Neuron (in vitro differentiated cells): ENCODE data around the gene TBX6.
"Not testable (repeated sequence)": the region's sequence is repeated elsewhere in the genome, so short reads cannot be mapped to it uniquely, and the experiment has no call there.

Experiments used
- H2AFZ ChIP-seq: one replicate; pipeline ENCODE4 v1.6.1; 2013; ENCODE audit warnings: low read depth, mild to moderate bottlenecking, inconsistent platforms, low read length, moderate library complexity
- H3K27me3 ChIP-seq: one replicate; pipeline ENCODE4 v1.6.1; 2013; ENCODE audit warnings: low read length; ENCODE audit not compliant: insufficient read depth
- H3K36me3 ChIP-seq: one replicate; pipeline ENCODE4 v1.6.1; 2013; ENCODE audit warnings: low read length; ENCODE audit not compliant: insufficient read depth
- H3K4me1 ChIP-seq: one replicate; pipeline ENCODE4 v1.6.1; 2013; ENCODE audit warnings: low read length; ENCODE audit not compliant: insufficient read depth
- H3K4me3 ChIP-seq: 2 replicates; pipeline ENCODE4 v1.5.1; 2013; ENCODE audit warnings: mild to moderate bottlenecking, low read length, moderate library complexity
- H3K9me3 ChIP-seq: one replicate; pipeline ENCODE4 v1.6.1; 2013; ENCODE audit warnings: low read length

The TBX6 gene

DNA sequence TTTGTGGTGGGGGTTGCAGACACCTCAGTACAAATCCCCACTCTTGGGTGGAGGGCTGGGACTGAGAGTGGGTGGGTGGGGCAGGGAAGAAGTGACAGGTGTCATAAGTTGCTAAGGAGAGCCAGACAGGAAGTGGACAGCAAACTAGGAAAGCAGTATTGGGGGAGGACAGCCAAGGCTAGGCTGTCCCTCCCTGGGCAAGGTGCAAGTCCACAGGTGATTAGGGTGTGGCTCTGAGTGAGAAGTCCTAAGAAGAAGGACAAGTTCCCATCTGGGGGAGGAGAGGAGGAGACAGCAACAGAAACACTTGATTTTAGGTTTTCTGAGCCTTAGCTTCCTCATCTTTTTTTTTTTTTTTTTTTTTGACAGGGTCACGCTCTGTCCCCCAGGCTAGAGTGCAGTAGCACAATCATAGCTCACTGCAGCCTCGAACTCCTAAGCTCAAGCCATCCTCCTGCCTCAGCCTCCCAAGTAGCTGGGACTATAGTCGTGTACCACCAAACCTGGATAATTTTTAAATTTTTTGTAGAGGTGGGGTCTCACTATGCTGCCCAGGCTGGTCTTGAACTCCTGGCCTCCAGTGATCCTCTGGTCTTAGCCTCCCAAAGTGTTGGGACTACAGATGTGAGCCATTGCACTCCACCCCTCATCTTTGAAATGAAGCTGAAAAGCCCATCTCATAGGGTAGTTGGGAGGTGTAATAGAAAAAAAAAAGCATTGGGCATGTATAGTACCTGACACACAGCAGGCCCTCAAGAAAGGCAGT lies 28.8 kb upstream of the TBX6 start:
- Histone ChIP-seq H2AFZ (no peak overlapping the region), H3K4me3 (no peak overlapping the region), H3K9me3 (no peaks in the 10 kb centered on the region), H3K27me3 (no peaks in the 10 kb centered on the region), H3K4me1 (peaks cover 7% of the 10 kb centered on the region), H3K36me3 (peaks cover 16% of the 10 kb centered on the region)

DNA sequence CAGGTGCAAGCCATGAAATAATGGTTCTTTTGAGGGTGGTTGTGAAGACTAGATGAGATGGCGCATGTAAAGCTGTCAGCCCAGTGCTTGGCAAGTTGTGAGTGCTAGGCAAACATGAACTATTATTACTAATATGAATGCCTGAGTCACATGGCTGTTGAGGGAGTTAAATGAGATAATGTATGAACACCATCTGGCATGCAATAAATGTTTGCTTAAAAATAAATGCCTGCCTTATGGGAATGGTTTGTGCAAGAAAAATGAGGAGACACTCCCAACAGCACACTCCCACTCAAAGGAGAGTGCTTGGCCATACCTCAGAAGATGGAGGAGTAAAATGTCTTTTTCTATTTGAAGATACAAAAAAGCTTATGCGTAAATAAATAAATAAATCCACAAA lies 27.7 kb upstream of the TBX6 start:
- Histone ChIP-seq H3K27me3 (no peaks in the 10 kb centered on the region), H3K36me3 (peaks cover 16% of the 10 kb centered on the region), H2AFZ (no peak overlapping the region), H3K9me3 (no peaks in the 10 kb centered on the region), H3K4me3 (no peak overlapping the region), H3K4me1 (peaks cover 7% of the 10 kb centered on the region)

DNA sequence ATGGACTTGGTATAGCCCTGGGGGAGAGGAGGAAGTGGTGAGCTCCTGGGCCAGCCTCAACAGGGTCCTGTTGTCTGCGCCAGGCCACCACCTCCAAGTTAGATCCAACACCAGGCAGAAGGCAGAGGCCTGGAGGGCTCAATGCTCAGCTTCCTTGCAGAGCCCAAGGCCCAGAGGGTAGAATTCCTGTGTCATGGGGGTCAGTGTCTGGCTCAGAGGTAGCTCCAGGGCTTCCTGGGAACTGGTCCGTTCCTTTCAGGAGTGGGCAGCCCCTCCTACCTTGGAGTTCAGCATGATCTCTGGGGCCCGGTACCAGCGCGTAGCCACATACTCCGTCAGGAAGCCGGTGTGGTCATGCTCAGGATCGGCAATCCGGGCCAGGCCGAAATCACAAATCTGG lies 26.0 kb upstream of the TBX6 start:
- Histone ChIP-seq H3K27me3 (no peaks in the 10 kb centered on the region), H2AFZ (no peak overlapping the region), H3K4me3 (no peak overlapping the region), H3K9me3 (no peaks in the 10 kb centered on the region), H3K36me3 (peaks cover 18% of the 10 kb centered on the region), H3K4me1 (peaks cover 7% of the 10 kb centered on the region)

DNA sequence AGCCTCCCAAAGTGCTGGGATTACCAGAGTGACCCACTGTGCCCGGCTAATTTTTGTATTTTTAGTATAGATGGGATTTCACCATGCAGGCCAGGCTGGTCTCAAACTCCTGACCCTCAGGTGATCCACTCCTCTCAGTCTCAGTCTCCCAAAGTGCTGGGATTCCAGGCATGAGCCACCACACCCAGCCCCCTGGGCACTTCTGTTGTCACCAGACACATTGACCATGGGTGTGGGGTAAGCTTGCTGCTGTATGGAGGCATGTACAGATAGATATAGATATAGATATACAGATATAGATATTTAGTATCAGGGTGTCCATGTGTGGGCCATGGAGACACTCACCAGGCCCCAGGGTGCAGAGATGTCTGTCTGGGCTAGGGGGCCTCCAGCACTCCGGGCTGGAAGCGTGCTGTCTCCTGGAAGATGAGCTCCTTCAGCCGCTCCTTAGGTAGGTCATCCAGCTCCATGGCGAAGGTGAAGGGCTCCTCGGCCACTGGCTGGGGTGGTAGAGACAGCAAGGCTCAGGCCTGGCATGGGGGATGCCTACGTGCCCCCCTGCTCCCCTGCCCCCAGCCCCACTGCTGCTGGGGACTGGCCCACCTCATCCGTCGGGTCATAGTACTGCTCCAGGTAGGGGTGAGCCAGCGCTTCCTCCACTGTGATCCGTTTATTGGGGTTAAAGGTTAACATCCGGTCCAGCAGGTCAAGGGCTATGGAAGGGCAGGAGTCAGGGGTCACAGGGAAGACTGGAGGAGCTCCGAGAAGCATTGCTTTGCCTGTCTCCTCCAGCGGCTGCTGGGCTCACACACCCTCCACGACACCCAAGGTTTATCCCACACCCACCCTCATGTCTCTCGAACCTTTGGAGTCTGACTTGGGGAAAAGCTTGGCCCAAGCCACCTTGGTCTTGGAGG lies 24.8 kb upstream of the TBX6 start:
- Histone ChIP-seq H3K36me3 (peaks cover 18% of the 10 kb centered on the region), H3K4me1 (no peaks in the 10 kb centered on the region), H2AFZ (no peak overlapping the region), H3K9me3 (no peaks in the 10 kb centered on the region), H3K27me3 (no peaks in the 10 kb centered on the region), H3K4me3 (no peak overlapping the region)

DNA sequence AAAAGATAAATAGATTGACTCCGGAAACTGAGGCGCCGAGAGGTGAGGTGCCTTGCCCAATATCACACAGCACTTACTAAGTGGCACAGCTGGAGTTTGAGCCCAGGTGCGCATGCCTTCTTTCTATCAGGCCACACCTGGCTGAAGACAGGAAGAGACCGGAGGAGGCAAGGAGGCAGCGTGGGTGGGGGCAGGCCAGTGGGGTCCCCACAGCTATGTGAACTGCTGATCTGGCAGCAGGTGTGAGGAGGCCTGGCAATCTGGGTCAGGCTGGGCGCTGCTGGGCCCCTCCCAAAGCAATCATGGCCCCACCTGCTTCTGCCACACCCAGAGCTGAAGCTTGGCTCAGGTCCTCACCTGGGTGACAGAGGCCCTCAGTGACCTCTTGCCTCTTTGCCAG lies 23.5 kb upstream of the TBX6 start:
- H3K27me3 ChIP-seq = no peaks in the 10 kb centered on the region
- no peaks in the 10 kb centered on the region for H3K9me3 ChIP-seq
- H3K36me3 ChIP-seq = peaks cover 18% of the 10 kb centered on the region
- no peak overlapping the region for H3K4me3 ChIP-seq
- no peak overlapping the region for H2AFZ ChIP-seq
- no peaks in the 10 kb centered on the region for H3K4me1 ChIP-seq

DNA sequence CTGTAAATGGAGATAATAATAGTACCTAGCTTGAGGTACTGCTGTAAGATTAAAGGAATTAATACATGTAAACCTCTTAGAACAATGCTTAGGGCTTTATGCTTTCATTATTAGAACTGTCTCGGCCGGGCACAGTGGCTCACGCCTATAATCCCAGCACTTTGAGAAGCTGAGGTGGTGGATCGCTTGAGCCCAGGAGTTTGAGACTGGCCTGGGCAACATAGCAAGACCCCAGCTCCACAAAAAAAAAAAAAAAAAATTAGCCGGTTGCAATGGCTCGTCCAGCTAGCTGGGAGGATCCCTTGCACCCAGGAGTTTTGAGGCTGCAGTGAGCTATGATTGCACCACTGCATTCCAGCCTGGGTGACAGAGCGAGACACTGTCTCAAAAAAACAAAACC lies 23.1 kb upstream of the TBX6 start:
- H3K27me3 ChIP-seq, H3K4me3 ChIP-seq, H3K9me3 ChIP-seq, H3K4me1 ChIP-seq, H2AFZ ChIP-seq: not testable (repeated sequence)
- peaks cover 18% of the 10 kb centered on the region for H3K36me3 ChIP-seq

DNA sequence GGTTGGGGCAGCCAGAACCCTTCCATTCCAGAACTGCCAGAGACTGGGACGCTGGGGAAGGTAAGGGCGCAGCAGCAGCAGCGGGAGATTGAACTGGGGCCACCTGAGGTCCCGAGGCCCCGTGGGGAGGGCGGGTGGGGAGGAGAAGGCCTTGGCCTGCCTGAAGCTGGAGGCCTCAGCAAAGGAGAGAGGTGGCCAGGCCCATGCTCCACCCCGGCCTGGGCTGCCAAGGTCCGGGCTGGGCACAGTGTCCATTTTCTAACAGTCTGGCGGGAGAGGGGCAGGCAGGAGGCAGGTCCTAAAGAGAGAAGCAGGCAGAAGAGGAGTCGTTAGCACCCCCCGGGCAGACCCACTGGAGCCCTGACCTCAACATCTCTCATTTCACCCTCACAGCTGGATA lies 22.7 kb upstream of the TBX6 start:
- Histone ChIP-seq H3K36me3 (peaks cover 18% of the 10 kb centered on the region), H2AFZ (no peak overlapping the region), H3K4me1 (no peaks in the 10 kb centered on the region), H3K9me3 (no peaks in the 10 kb centered on the region), H3K27me3 (no peaks in the 10 kb centered on the region), H3K4me3 (no peak overlapping the region)

DNA sequence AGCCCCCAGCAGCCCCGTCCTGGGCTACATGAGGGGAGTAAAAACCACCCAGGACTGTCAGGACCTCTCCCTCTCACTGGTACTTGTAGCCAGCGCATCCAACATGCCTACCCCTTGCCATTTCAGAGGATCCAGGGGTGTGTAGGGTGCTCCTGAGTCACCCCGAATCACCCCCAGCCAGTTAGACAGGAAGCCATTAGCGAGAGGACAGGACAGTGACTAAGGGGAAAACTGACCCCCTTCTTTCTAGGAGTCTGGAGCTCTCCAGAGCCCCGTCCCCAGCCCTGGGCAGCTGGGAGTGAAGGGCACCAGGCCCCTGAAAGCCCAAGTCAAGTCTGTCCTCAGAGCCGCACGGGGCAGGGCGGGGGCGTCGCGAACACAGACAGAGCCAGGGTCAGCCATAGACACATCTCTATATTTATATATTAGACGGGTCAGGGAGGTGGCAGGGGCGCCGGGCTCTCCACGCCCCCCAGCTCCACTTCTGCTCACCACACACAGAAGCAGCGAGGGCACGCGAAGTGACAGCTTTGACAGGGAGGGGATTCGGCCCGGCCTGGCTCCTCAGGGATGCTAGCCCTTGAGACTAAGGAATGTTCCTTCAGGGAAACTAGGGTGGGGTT lies 22.1 kb upstream of the TBX6 start:
- H3K4me1 ChIP-seq = no peaks in the 10 kb centered on the region
- no peak overlapping the region for H3K4me3 ChIP-seq
- H2AFZ ChIP-seq = no peak overlapping the region
- H3K27me3 ChIP-seq = no peaks in the 10 kb centered on the region
- no peaks in the 10 kb centered on the region for H3K9me3 ChIP-seq
- H3K36me3 ChIP-seq = peaks cover 18% of the 10 kb centered on the region

DNA sequence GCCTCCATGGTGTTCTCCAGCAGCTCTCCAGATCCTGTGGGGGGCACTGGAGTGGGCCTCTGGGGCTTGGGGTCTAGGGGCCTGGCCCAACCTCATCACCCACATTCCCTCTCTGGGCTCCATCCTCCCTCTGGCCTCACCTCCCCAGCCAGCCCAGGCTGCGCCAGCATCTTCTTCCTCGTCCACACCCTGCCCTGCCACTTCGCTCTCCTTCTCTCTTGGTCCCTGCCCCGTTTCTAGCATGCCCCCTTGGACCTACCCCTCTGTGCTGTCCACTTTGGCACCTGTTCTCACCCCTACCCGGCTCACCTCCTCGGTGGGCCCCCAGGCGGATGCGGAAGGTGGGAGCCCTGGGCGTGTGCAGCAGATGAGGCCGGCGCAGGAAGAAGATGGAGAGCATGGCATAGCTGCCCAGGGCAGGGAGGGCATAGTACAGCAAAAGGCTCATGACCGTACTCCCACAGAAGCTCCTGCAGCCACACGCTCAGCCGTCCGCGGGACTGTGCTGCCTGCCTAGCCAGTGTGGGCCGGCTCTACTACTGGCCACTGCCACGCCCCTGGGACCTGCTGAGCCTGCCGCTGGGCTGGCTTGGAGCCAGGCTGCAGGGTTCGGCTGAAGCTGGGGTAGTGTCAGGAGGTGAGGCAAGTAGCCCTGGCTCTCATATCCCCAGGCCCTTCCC lies 21.4 kb upstream of the TBX6 start, which contains the start of gene GDPD3:
Gene GDPD3 (minus strand): TSS at position 507 of the 680 bp plus-strand sequence. CDS start 59 bp downstream, at position 448.
- Histone ChIP-seq H2AFZ (no peak within 1 kb of the TSS), H3K27me3 (no peaks in the 10 kb centered on the region), H3K4me3 (no peak within 1 kb of the TSS), H3K36me3 (peaks cover 15% of the 10 kb centered on the region), H3K9me3 (no peaks in the 10 kb centered on the region), H3K4me1 (no peaks in the 10 kb centered on the region)

DNA sequence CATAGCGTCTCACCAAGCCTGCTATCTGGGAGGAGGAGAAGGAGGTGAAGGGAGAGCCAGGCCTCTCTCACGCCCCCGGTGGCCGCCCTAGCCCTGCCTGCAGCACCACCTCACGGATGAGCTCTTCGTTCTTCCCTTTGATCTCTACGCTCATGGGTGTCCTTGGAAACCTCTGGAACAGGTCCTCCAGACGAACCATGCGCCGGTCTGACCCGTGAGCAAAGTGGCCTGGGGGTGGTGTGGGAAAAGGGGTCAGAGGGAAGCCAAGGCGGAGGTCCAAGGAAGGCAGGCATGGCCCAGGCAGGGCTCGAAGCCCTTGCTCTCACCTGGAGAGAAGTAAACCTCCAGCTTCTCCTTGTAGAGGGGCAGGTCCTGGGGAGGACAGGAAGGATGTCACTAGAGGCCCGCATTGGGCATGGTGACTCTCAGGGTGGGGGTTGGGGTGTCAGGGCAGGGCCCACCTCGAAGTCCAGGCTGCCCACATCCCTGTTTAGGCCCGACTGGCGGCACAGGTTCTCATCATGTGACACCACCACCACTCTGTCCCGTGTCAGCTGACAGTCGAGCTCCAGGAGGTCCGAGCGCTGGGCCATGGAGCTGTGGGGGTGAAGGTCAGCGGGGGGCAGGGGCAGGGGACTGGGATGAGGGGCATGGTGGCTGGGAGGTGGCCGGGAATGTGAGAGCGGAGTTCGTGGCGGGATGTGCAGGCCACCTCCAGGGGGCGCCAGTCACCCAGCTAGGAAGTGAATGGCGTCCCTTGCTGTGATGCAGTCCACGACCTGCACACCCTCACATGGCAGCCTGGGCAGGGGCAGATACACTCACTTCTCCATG lies 20.7 kb upstream of the TBX6 start:
- Histone ChIP-seq H3K36me3 (peaks cover 11% of the 10 kb centered on the region), H3K4me3 (no peak overlapping the region), H3K27me3 (no peaks in the 10 kb centered on the region), H3K4me1 (no peaks in the 10 kb centered on the region), H2AFZ (no peak overlapping the region), H3K9me3 (no peaks in the 10 kb centered on the region)

DNA sequence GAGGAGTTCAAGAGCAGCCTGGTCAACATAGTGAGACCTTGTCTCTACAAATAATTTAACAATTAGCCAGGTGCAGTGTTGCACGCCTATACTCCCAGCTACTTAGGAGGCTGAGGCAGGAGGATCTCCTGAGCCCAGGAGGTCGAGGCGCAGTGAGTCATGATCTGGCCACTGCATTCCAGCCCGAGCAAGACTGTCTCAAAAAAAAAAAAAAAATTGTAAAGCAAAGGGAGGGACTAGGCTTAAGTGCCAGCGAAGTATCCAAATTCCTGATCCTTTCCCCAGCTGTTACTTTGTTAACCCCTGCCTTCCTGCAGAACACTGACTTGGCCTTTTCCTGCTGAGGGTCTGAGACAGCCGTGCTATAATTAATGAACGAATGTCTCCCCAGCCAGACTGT lies 18.9 kb upstream of the TBX6 start:
- H3K36me3 ChIP-seq = peaks cover 8% of the 10 kb centered on the region
- no peak overlapping the region for H3K4me3 ChIP-seq
- H3K9me3 ChIP-seq = no peaks in the 10 kb centered on the region
- H2AFZ ChIP-seq = no peak overlapping the region
- H3K4me1 ChIP-seq = no peaks in the 10 kb centered on the region
- no peaks in the 10 kb centered on the region for H3K27me3 ChIP-seq
